GM21360 (cell line): ENCODE results near the gene TMEM9.

Experiments used
- ATAC-seq: cut with Tn5 transposase; IDR thresholded peaks from one replicate; pipeline ENCODE4 v1.9.1; 2021; ENCODE audit warnings: mild to moderate bottlenecking, moderate library complexity; ENCODE audit not compliant: unreplicated experiment

TMEM9 gene

GRCh38 chr1:201085902-201086735, 68.2 kb downstream of the TMEM9 start:
- ATAC-seq = no peak
